ENCODE measurements around the gene RNU7-1. TPM values are rescaled to one million over a fixed set of nuclear protein-coding genes. Genes with fewer than 3 reads are reported as not detected.

Gene RNU7-1
- total and polyA plus RNA-seq, 2 donors (not counting 1 experiment from before 2014, with no cell fraction given): not detected

DNA sequence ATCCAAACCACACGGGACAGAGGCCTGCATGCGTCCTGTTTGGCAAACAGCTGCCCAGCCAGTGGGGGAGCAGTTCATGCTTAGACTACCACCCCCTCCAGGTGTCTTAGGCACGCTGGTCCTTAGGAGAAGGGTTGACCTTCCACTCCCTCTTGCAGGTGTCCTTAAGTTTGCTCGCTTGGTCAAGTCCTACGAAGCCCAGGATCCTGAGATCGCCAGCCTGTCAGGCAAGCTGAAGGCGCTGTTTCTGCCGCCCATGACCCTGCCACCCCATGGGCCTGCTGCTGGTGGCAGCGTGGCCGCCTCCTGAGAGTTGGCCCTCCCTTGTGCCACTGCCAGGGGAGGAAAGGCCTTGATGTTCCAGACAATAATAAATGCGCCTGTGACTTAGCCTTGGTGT, 2.0 kb downstream of the RNU7-1 start:
- Mint-ChIP-seq H3K27ac (peak overlapping the region; percentile 97), H3K4me1 (peaks cover 71% of the 10 kb centered on the region), H3K4me3 (peak overlapping the region; percentile 97), H3K27me3 (no peaks in the 10 kb centered on the region), H3K9me3 (ENCODE audit: insufficient read depth) (no peaks in the 10 kb centered on the region)
- intact Hi-C loops (cut with micrococcal nuclease): loop anchor here (1.0 to 10.0 kb wide), 5 partner anchors 9 to 311 kb away; partner anchors contain the start of genes C1RL, LPAR5 and LPCAT3
- Histone ChIP-seq H3K9me3 (ENCODE audit: control extremely low read depth in 1 of 3, control insufficient read depth in 2 of 3, insufficient read depth in 1 of 3, low read length in 2 of 3) (no peaks in the 10 kb centered on the region), H3K36me3 (replicated peaks in 1 of 2; ENCODE audit: control extremely low read depth in 1 of 2, control insufficient read depth in 1 of 2, extremely low read depth in 1 of 2, insufficient read depth in 2 of 2, low read length in 1 of 2) (peaks cover 0 to 10% of the 10 kb centered on the region in 2 experiments), H4K20me1 (ENCODE audit: control insufficient read depth, insufficient read depth, low read length, poor library complexity, severe bottlenecking) (no peaks in the 10 kb centered on the region), H3K4me2 (replicated peaks; ENCODE audit: low read depth, low read length, poor library complexity, severe bottlenecking) (peak overlapping the region; percentile 99), H3K9ac (ENCODE audit: low read length) (peak overlapping the region; percentile 89), H3K79me2 (ENCODE audit: control insufficient read depth, insufficient read depth, low read length) (peaks cover 20% of the 10 kb centered on the region), H3K4me3 (ENCODE audit: control extremely low read depth in 1 of 5, extremely low read depth in 1 of 5, insufficient read depth in 1 of 5, low read depth in 2 of 5, low read length in 4 of 5) (peak overlapping the region in 4 of 5 experiments; percentile 41 to 92 (median 64)), H3K27me3 (replicated peaks in 1 of 4; ENCODE audit: control extremely low read depth in 1 of 4, control insufficient read depth in 3 of 4, insufficient read depth in 4 of 4, low read length in 3 of 4) (no peaks in the 10 kb centered on the region), H3K27ac (ENCODE audit: low read length in 2 of 2) (peak overlapping the region; percentile 93 to 99), H2AFZ (ENCODE audit: insufficient read depth, low read depth, low read length, poor library complexity, severe bottlenecking) (no peak overlapping the region), H3K4me1 (ENCODE audit: control insufficient read depth in 2 of 2, insufficient read depth in 2 of 2, low read length in 2 of 2) (peaks cover 66 to 83% of the 10 kb centered on the region in 2 donors)
- TF ChIP-seq EZH2 (IDR thresholded peaks at IDR 0.05; ENCODE audit: borderline replicate concordance, insufficient read depth, low read depth, low read length, poor library complexity, severe bottlenecking): no peak
- ChIA-PET CTCF (interaction anchor here (0.9 to 16.6 kb wide), 11 partner anchors 8 to 208 kb away, joined by 3 to 944 read pairs (median 19); partner anchors contain the start of genes C1R, EMG1, LPCAT3 and PHB2), POLR2A (interaction anchor here (0.6 to 18.5 kb wide), 7 partner anchors 12 to 452 kb away, joined by 3 to 662 read pairs (median 7); partner anchors contain the start of genes C1RL, LPCAT3, MRPL51 and PHB2)
- DNase-seq (no peak), ATAC-seq (ENCODE audit: low read depth) (no peak)
- 72% methylated on average over 11 of the region's 11 CpGs for WGBS (ENCODE audit: insufficient coverage)

DNA sequence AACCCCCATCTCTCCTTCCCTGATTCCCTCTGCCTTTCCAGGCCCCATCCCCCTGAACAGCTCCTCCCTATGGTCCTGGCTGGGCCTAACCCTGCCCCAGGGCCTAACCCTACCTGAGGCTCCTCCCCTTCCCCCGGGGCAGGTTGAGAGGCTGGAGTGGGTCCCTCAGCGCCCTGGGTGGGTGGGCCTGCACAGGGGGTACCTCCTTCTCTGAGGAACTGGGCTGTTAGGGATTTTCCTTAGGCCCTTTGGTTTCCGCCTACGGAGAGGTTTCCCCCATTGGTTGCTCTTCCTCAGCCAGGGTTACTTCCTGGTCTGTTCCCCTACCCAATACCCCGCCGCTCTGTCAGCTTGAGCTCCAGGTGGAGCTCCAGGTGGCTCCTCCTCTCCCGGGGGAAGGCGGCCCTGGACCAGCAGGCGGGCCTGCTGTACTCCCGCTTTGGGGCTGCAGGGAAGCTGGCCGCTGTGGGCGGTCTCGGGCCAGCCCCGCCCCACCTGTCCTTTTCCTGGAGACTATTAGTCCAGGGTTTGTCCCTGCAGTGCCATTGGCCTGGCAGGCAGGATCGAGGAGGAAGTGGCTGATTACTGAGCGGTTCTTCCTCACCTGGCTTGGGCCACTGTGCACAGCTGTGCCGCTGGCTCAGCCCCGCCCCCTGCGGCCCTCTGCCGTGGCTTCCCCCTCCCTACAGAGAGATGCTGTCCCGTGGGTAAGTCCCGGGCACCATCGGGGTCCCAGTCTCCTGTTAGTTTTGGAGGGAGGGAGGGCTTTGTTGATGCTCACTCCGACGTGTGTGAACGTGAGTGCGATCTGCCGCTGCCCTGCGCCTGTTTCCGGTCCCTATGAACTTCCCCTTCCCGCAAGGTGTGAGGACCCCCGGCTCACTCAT, 2.7 kb downstream of the RNU7-1 start:
- H3K4me3 Mint-ChIP-seq: peak overlapping the region; percentile 97
- H3K9me3 Mint-ChIP-seq (ENCODE audit: insufficient read depth): no peaks in the 10 kb centered on the region
- Histone ChIP-seq H4K20me1 (ENCODE audit: control insufficient read depth, insufficient read depth, low read length, poor library complexity, severe bottlenecking) (peaks cover 2% of the 10 kb centered on the region), H3K9me3 (ENCODE audit: control extremely low read depth in 1 of 3, control insufficient read depth in 2 of 3, insufficient read depth in 1 of 3, low read length in 2 of 3) (no peaks in the 10 kb centered on the region), H3K27me3 (replicated peaks in 1 of 4; ENCODE audit: control extremely low read depth in 1 of 4, control insufficient read depth in 3 of 4, insufficient read depth in 4 of 4, low read length in 3 of 4) (no peaks in the 10 kb centered on the region), H3K4me3 (ENCODE audit: control extremely low read depth in 1 of 5, extremely low read depth in 1 of 5, insufficient read depth in 1 of 5, low read depth in 2 of 5, low read length in 4 of 5) (peak overlapping the region in 4 of 5 experiments; percentile 41 to 92 (median 64)), H3K36me3 (replicated peaks in 1 of 2; ENCODE audit: control extremely low read depth in 1 of 2, control insufficient read depth in 1 of 2, extremely low read depth in 1 of 2, insufficient read depth in 2 of 2, low read length in 1 of 2) (peaks cover 0 to 10% of the 10 kb centered on the region in 2 experiments), H3K9ac (ENCODE audit: low read length) (peak overlapping the region; percentile 89), H3K4me1 (ENCODE audit: control insufficient read depth in 2 of 2, insufficient read depth in 2 of 2, low read length in 2 of 2) (peaks cover 70 to 88% of the 10 kb centered on the region in 2 donors), H2AFZ (ENCODE audit: insufficient read depth, low read depth, low read length, poor library complexity, severe bottlenecking) (peak overlapping the region; percentile 3), H3K27ac (ENCODE audit: low read length in 2 of 2) (peak overlapping the region; percentile 93 to 99), H3K4me2 (replicated peaks; ENCODE audit: low read depth, low read length, poor library complexity, severe bottlenecking) (peak overlapping the region; percentile 99), H3K79me2 (ENCODE audit: control insufficient read depth, insufficient read depth, low read length) (peaks cover 26% of the 10 kb centered on the region)
- peaks cover 76% of the 10 kb centered on the region for H3K4me1 Mint-ChIP-seq
- DNase-seq (peak; percentile 88), ATAC-seq (ENCODE audit: low read depth) (peak; percentile 25)
- intact Hi-C loops (cut with micrococcal nuclease): loop anchor here (1.0 to 10.0 kb wide), 2 partner anchors 8 to 311 kb away; partner anchors contain the start of gene LPAR5
- H3K27me3 Mint-ChIP-seq: no peaks in the 10 kb centered on the region
- POLR2A ChIA-PET: interaction anchor here (0.6 to 18.5 kb wide), 6 partner anchors 12 to 453 kb away, joined by 3 to 662 read pairs (median 6); partner anchors contain the start of genes C1RL, EMG1, MRPL51 and PHB2
- under 1% methylated on average over 24 of the region's 32 CpGs for WGBS (ENCODE audit: insufficient coverage)
- TF ChIP-seq EZH2 (IDR thresholded peaks at IDR 0.05; ENCODE audit: borderline replicate concordance, insufficient read depth, low read depth, low read length, poor library complexity, severe bottlenecking): no peak
- TF ChIP-seq, protein P1, sequence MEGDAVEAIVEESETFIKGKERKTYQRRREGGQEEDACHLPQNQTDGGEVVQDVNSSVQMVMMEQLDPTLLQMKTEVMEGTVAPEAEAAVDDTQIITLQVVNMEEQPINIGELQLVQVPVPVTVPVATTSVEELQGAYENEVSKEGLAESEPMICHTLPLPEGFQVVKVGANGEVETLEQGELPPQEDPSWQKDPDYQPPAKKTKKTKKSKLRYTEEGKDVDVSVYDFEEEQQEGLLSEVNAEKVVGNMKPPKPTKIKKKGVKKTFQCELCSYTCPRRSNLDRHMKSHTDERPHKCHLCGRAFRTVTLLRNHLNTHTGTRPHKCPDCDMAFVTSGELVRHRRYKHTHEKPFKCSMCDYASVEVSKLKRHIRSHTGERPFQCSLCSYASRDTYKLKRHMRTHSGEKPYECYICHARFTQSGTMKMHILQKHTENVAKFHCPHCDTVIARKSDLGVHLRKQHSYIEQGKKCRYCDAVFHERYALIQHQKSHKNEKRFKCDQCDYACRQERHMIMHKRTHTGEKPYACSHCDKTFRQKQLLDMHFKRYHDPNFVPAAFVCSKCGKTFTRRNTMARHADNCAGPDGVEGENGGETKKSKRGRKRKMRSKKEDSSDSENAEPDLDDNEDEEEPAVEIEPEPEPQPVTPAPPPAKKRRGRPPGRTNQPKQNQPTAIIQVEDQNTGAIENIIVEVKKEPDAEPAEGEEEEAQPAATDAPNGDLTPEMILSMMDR (IDR thresholded peaks at IDR 0.05): no peak
- CTCF ChIA-PET: interaction anchor here (1.3 to 16.6 kb wide), 11 partner anchors 8 to 166 kb away, joined by 3 to 944 read pairs (median 19); partner anchors contain the start of genes LPCAT3 and SPSB2
- peak overlapping the region; percentile 97 for H3K27ac Mint-ChIP-seq

All from B cell (primary cell).